NK-92 (cell line): ENCODE data around the gene TMEM151B.

Source experiments
- DNase-seq: peaks from one replicate; lab custom pipeline; 2025; ENCODE audit not compliant: unreplicated experiment; lab: John Stamatoyannopoulos, UW

TMEM151B gene

GRCh38 chr6:44263354-44264100 is 6.7 kb upstream of the TMEM151B start:
- no peak for DNase-seq

DNA sequence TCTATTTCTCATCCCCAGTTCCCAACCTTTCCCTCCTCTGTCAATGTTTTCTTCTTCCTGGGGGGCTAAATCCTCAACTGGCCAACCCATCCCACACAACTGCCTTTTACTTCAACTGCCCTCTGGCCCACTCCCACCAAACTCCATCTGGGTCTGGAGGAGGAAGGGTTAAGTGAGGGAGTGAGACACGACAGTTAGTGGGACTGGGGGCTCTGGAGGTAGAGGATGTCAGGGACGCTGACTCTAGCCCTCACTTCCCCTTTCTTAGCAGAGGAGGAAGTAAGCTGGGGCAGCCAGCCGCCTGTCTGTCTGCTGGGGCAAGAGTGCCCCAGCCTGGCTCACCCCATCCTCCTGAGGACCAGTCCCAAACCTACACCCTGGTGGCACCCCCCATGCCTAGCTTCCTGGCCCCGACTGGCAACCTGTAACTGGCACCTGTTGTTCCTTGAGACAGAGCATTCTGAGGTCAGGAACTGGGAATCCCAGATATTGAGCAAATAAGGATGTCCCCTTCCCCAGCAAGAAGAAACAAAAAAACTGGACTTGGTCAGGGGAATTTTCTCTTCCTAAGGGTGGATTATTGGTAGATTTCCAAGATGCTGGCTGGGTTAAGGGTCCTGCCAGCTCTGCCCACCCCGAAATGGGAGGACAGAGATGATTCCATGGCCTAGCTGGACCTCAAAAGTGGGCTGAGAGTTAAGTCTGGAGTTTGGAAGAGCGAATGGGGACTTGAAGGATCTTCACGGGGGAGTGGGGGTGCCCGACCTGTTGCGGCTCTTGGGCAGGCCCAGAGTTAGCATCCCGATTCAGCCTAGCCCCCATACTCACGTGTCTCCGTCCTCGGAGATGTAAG is 5.9 kb upstream of the TMEM151B start:
- DNase-seq: no peak

DNA sequence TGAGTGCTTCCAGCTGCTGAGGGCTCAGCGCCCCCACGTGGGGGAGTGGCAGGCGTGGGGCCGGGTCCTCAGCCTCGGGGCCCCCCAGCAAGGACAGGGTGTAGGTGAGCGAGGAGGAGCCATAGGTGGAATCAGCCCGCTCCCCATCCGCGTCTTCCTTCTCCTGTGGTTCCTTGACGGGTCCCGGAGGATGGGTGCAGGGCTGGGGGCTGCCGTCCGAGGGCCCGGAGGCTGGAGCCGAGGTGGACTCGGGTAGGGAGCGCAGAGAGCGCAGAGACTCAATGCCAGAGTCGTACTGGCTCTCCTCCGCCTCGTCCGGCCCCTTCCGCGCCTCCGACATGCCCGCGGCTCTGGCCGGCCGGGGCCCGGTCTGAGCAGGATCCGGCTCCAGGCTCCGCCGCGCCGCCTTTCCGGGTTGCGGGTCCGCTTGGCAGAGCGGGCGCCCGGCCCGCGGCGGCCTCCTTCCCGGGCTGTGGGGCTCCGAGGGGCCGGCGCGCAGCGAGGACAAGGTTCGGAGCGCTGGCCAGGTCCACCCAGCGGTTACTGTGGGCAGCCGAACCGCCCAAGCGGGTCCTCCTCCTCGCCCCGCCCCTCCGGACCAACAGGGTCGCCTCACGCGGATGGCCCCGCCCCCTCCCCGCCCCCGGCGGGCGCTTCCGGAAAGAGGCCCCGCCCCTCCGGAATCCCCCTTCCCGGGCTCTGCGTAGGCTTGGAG is 5.1 kb upstream of the TMEM151B start, which contains the start of gene NFKBIE:
NFKBIE (minus strand) TSS at position 545 of the 715 bp plus-strand sequence; CDS start at position 340, 205 bp downstream.
- peak; percentile 53 for DNase-seq

DNA sequence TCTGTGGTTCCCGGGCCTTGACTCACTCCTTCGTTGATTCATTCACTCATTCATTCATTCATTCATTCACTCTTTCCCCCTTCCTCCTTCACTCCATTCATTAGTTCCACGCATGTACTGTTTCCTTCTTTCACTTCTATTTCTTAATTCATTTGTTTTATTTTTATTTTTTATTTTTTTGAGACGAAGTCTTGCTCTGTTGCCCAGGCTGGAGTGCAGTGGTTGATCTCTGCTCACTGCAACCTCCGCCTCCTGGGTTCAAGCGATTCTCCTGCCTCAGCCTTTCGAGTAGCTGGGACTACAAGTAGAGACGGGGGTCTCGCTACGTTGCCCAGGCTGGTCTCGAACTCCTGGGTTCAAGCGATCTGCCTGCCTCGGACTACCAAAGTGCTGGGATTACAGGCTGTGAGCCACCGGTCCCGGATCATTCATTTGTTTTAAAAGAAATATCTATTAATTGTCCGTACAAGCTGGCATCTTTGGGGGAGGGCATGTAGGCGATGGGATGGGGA is 4.5 kb upstream of the TMEM151B start:
- DNase-seq: no peak

- DNase-seq: no peak
These were observed 3.9 kb upstream of the TMEM151B start for GRCh38 chr6:44266347-44266746.

DNA sequence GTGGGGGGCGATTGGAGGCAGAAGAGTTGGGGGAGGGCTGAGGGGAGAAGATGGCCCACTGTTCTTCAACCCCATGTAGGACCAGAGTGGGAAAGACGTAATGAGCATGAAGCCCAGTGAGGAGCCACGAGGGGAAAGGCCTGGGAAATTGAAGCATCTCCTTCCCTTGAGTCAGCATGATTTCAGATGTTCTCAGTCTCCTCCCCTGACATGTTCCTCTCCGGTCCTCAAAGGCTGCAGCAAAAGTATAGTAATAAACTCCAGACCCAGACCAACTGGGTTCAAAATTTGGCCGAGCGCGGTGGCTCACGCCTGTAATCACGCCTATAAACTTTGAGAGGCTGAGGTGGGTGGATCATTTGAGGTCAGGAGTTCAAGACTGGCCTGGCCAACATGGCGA is 3.0 kb upstream of the TMEM151B start:
- DNase-seq: no peak

- no peak for DNase-seq
These were observed 2.1 kb upstream of the TMEM151B start for GRCh38 chr6:44268095-44268628.

DNA sequence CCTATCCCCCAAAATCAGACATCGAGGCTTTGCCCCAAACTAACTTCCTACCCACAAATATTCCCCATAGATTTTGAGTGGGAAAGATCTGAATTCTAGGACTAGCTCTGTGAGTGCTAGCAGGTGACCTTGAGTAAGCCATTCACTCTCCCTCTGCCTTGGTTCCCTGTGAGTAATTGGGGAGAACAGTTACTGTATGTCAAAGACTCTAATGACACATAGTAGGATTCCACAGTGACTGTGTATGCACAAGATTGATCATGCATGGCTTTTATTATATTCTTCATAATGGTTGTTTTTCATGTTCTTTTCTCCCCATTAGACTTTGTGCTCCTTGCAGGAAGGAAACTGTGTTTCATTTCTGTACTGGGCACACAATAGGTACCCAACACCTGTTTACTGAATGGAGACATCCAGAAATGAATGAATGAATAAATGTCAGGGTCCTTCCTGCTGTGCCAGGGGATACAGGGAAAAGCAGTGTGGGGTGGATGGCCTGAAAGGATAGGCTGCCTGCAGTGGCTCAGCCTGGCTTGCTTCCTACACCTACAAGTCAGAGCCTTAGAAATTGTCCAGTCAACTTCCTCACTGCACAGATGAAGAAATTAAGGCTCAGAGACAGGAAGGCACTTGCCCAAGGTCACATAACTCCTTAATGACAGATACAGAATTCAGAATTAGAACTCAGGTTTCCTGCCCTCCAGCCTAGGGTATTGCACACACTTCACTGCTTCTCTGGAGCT is 901 bp upstream of the TMEM151B start:
- DNase-seq: no peak

GRCh38 chr6:44270526-44271405 is 516 bp downstream of the TMEM151B start:
- DNase-seq: no peak

DNA sequence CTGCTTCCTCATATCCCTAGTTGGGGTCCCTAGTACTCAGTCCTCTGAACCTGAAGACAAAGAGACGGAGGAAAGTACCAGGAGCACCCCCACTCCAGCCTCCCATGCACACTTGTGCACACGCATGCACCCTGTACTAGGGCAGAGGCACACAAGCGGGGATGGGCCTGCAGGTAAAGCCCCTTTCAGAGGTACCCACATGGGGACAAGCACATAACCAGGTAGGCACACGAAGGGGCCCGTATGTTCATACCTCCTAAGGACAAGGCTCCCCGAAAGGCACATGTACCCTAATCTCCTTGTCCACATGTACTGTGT is 1.1 kb downstream of the TMEM151B start:
- DNase-seq: no peak

DNA sequence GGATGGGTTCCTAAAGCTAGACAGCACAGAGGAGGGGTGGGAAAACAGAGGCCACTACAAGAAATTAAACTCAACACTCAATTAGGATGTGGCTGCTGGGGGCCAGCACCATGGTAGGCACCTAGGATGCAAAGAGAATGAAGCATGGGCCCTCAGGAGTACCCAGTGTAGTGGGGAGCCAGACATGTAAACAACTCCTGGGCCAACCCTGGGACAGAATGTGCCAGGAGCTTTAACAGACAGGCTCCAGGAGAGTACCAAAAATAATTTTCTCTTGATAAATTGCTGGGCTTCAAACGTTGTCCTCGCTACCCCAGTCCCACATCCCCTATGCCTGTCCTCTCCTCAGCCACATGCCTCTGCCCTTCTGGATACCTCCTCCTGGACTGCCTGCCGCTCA is 1.7 kb downstream of the TMEM151B start:
- no peak for DNase-seq

DNA sequence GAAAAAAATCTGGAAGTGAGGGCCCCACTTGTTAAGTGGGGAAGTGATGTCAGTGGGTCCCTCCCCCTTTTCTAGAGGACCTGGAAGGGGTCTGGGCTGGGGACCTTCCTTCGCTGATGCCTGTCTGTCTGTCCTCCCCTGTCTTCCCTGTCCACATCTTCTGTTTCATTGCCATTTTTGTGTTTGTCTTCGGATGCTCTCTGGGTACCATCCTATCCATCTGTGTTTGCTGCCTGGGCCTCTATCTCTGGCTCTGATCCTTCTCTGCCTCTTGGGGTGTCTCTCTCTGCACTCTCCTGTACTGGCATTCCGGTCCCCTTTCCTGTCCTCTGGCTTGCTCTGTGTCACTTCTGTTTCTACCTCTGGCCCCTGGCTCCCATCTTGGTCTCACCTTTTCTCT is 2.3 kb downstream of the TMEM151B start:
- DNase-seq: no peak

GRCh38 chr6:44272999-44273566 is 2.8 kb downstream of the TMEM151B start:
- no peak for DNase-seq

GRCh38 chr6:44273617-44274016 is 3.4 kb downstream of the TMEM151B start:
- no peak for DNase-seq

- no peak for DNase-seq
These were observed 5.1 kb downstream of the TMEM151B start for GRCh38 chr6:44275271-44275748.

DNA sequence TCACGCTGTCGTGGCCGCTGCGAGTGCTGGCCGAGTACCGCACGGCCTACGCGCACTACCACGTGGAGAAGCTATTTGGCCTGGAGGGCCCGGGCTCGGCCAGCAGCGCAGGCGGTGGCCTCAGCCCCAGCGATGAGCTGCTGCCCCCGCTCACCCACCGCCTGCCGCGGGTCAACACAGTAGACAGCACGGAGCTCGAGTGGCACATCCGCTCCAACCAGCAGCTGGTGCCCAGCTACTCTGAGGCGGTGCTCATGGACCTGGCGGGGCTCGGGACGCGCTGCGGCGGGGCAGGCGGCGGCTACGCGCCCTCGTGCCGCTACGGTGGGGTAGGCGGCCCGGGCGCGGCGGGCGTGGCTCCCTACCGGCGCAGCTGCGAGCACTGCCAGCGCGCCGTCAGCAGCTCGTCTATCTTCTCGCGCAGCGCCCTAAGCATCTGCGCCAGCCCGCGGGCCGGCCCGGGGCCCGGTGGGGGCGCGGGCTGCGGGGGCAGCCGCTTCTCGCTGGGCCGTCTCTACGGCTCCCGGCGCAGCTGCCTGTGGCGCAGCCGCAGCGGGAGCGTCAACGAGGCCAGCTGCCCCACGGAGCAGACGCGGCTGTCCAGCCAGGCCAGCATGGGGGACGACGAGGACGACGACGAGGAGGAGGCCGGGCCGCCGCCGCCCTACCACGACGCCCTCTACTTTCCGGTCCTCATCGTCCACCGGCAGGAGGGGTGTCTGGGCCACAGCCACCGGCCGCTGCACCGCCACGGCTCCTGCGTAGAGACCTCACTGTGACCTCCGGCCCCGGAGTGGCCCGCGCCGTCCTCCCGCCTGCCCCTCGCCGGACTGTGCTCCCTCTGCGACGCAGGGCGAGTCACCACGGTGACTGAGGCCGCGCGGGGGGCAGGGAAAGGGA is 5.7 kb downstream of the TMEM151B start:
- DNase-seq: no peak

DNA sequence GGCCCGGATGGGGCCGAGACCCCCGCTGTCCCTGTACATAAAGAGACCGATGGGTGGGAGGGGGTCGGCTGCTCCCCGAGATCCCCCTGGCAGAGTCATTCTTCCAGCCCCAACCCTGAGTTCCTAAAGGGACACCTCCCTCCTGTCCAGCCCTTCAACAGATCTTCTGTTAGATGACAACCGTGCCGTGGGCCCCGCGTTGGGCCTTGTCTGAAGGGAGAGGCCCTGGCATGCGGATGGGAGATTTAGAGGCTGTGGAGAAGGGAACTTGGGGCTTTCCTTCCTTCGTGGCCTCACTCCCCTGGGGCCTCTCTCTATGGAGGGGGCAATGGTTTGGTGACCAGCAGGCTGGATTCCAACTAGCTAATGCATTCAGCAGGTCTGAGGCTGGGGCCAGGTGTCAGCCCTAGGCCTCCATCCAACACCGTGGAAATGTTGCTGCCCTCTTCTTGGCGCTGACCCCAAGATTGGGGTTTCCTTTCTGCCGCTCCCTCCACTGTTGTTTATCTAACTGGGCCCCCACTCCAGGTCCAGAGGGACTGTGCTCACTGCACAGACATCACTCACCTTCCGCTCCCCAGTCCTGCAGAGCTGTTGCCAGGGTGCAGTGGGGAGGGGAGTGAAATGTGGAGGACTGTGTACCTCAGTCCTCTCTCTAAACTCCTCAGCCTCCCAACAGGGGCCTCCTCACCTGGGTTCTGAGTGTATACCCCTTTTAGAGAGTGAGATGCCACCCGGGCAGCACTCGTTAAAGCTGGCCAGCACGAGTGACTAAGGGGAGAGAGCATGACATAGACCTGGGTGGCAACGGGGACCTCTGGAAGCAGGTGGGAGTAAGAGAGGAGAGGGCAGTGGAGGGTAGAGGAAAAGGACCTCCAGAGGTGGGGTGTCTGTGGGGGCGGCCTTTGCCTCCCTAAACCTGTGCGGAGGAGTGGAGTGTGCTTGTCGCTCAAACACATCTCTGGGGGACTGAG is 6.7 kb downstream of the TMEM151B start:
- DNase-seq: no peak
